Esophagus muscularis mucosa (tissue), 4 donors: Measurements from ENCODE around the gene USP47. TPM values are rescaled to one million over a fixed set of nuclear protein-coding genes. Genes with fewer than 3 reads are reported as not detected.

Experiments used
- DNase-seq: peaks from one replicate; pipeline ENCODE4 v3.0.0-alpha.2; 2017; ENCODE audit errors: extremely low spot score
- H3K27ac ChIP-seq, 4 donors: fragments of 200-600 bp; sonication (generic); replicated peaks in 1 of 4; 1 replicate in 3 of 4; 2 replicates in 1 of 4; pipeline ENCODE4 v1.5.1; 2016 to 2019; ENCODE audit warnings: mild to moderate bottlenecking in 1 of 4
- H3K27me3 ChIP-seq, 4 donors: fragments of 200-600 bp; sonication (generic); one replicate each; pipeline versions ENCODE4 v1.5.1 to v1.6.0; 2016 to 2019
- H3K36me3 ChIP-seq, 4 donors: fragments of 200-600 bp; sonication (generic); one replicate each; pipeline ENCODE4 v1.5.1; 2016 to 2019
- H3K4me1 ChIP-seq, 4 donors: fragments of 200-600 bp; sonication (generic); one replicate each; pipeline ENCODE4 v1.5.1; 2016 to 2019
- H3K4me3 ChIP-seq, 4 donors: fragments of 200-600 bp; sonication (generic); 1 replicate in 2 of 4; 2 replicates in 2 of 4; pipeline ENCODE4 v1.5.1; 2016 to 2019; ENCODE audit warnings: mild to moderate bottlenecking in 4 of 4, moderate library complexity in 1 of 4
- H3K9me3 ChIP-seq, 4 donors: fragments of 200-600 bp; sonication (generic); 1 replicate in 3 of 4; 2 replicates in 1 of 4; pipeline ENCODE4 v1.5.1; 2016 to 2019
- CTCF ChIP-seq, 3 experiments: fragments of 200-600 bp in 2 of 3; fragments of 450-650 bp in 1 of 3; sonication (generic) in 2 of 3; IDR thresholded peaks; one replicate each; pipeline ENCODE4 v1.5.1; 2017 to 2019; ENCODE audit warnings: antibody characterized with exemption in 3 of 3, mild to moderate bottlenecking in 2 of 3, moderate library complexity in 1 of 3
- EP300 ChIP-seq: sonication (generic); formaldehyde crosslinking; IDR thresholded peaks from one replicate; pipeline ENCODE4 v1.6.1; 2017; ENCODE audit warnings: antibody characterized with exemption
- POLR2A ChIP-seq: fragments of 450-650 bp; IDR thresholded peaks from one replicate; pipeline ENCODE4 v1.6.1; 2017; ENCODE audit warnings: antibody characterized with exemption, moderate library complexity, mild to moderate bottlenecking, low read depth
- POLR2AphosphoS5 ChIP-seq, 2 donors: sonication (generic); formaldehyde crosslinking; IDR thresholded peaks; one replicate each; pipeline ENCODE4 v1.6.1; 2017; ENCODE audit warnings: antibody characterized with exemption in 2 of 2
- WGBS: methylation state at CpG from one replicate; pipeline ENCODE4 v1.1.5; 2018; 5-methylcytosine and 5-hydroxymethylcytosine counted together
- intact Hi-C: fragments of 100-400 bp; cut with DNase I; formaldehyde crosslinking; loops from one replicate; pipeline ENCODE4 v1.15.1; 2023
- total RNA-seq, 4 donors: library from RNA; depleted of rRNA; stranded (reverse); fragments of >200 nt; gene quantifications; one replicate each; pipeline versions ENCODE4 v1.1.0 to v1.2.1, GENCODE V29; 2016

Gene USP47
- total RNA-seq, 4 donors from 2014 or later = 86.2 to 112 (median 96.5) TPM

GRCh38 chr11:11882539-11882938 lies 40.8 kb downstream of the USP47 start:
- 49% methylated on average over 2 of the region's 2 CpGs for WGBS
- intact Hi-C loops = no loop called here

DNA sequence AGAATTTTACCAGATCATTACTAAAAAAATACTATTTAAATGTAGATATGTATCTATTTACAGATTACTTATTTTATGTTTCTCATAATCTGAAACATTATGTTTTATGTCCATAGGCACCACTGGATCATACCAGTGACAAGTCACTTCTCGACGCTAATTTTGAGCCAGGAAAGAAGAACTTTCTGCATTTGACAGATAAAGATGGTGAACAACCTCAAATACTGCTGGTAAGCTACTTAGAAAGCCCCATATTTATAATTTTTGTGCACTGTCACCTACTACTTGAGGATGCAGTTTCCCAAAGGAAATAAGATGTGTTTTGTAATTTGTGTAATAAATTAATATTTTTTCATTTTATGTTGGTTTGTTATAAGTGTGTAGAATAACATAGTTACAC lies 42.6 kb downstream of the USP47 start:
- H3K4me3 ChIP-seq = no peak overlapping the region
- no peak overlapping the region for H3K27ac ChIP-seq
- H3K27me3 ChIP-seq = no peaks in the 10 kb centered on the region
- 97% methylated on average over 2 of the region's 2 CpGs for WGBS
- peaks cover 19 to 37% (median 29%) of the 10 kb centered on the region in 4 donors for H3K36me3 ChIP-seq
- no peaks in the 10 kb centered on the region for H3K9me3 ChIP-seq
- H3K4me1 ChIP-seq = peaks cover 10 to 43% (median 34%) of the 10 kb centered on the region in 4 donors
- no peak for TF ChIP-seq POLR2AphosphoS5 (IDR thresholded peaks at IDR 0.05)
- no peak for TF ChIP-seq CTCF (IDR thresholded peaks at IDR 0.05)
- no peak for TF ChIP-seq POLR2A
- no peak for TF ChIP-seq EP300
- intact Hi-C loops = no loop called here
- no peak for DNase-seq

More at GRCh38 chr11:11882539-11882938, 40.8 kb downstream of the USP47 start:
- no peak overlapping the region for H3K27ac ChIP-seq
- H3K36me3 ChIP-seq = peaks cover 19 to 35% (median 27%) of the 10 kb centered on the region in 4 donors
- H3K4me3 ChIP-seq = no peak overlapping the region
- no peaks in the 10 kb centered on the region for H3K27me3 ChIP-seq
- H3K4me1 ChIP-seq = peaks cover 19 to 48% (median 41%) of the 10 kb centered on the region in 4 donors
- DNase-seq = no peak
- TF ChIP-seq CTCF (IDR thresholded peaks at IDR 0.05) (no peak), POLR2AphosphoS5 (IDR thresholded peaks at IDR 0.05) (no peak), EP300 (no peak), POLR2A (no peak)
- no peaks in the 10 kb centered on the region for H3K9me3 ChIP-seq

DNA sequence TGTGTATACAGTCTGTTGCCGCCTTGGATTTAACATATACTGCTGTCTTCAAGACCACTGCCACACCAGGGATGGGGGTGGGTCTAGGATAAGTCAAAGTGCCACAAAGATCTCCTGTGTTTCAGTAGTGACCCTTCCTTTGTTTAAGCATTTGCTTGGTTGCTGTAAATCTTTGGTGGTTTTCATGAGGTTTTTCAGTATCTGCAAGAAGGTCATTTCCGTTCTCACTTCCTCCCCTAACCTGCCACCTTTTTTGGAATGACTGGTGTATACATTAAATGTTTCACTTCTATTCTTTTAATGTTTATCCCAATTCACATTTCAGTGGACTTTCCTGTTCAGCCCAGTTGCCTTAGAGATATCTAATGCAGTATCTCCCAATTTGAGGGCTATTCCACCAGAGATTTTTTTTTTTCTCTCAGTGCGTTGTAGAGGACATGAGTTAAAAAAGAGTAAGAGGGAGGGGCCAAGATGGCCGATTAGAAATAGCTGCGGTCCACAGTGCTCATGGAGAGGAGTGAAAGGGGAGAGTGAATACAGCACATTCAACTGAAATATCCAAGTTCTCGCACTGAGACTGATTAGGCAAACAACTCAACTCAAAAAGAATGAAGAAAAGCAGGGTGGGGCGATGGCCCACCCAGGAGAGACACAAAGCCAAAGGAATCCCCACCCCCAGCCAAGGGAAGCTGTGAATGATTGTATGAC lies 43.2 kb downstream of the USP47 start:
- Histone ChIP-seq H3K4me1 (peaks cover 10 to 37% (median 28%) of the 10 kb centered on the region in 4 donors), H3K36me3 (peaks cover 19 to 37% (median 29%) of the 10 kb centered on the region in 4 donors), H3K9me3 (no peaks in the 10 kb centered on the region), H3K4me3 (no peak overlapping the region), H3K27me3 (no peaks in the 10 kb centered on the region), H3K27ac (no peak overlapping the region)
- WGBS = 98% methylated on average over 7 of the region's 7 CpGs
- TF ChIP-seq EP300 = no peak
- no peak for TF ChIP-seq POLR2A
- TF ChIP-seq CTCF (IDR thresholded peaks at IDR 0.05) = no peak
- TF ChIP-seq POLR2AphosphoS5 (IDR thresholded peaks at IDR 0.05) = no peak
- intact Hi-C loops = no loop called here
- no peak for DNase-seq

DNA sequence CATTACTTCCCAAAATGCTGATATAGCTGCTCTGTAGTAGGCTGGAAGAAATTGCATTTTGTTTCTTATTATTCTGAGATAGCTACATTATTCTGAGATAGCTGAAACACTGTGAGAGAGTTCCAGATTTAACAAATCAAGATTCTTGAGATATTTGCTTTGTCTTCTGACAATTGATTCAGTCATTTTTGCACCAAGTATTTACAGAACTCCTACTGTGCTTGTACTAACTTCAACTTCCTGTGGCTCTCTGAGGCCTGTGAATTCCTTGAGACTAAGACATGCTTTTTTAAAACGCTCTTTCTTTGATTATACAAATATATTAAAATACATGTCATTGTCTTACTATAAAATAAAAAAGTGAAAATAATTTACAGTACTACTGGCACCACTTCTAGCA lies 52.7 kb downstream of the USP47 start:
- 85% methylated on average over 1 of the region's 1 CpG for WGBS
- Histone ChIP-seq H3K36me3 (peaks cover 0 to 36% (median 22%) of the 10 kb centered on the region in 4 donors), H3K27me3 (no peaks in the 10 kb centered on the region), H3K27ac (no peak overlapping the region), H3K4me3 (no peak overlapping the region), H3K9me3 (no peaks in the 10 kb centered on the region), H3K4me1 (peaks cover 0 to 7% (median 1%) of the 10 kb centered on the region in 4 donors)
- no peak for DNase-seq
- intact Hi-C loops = loop anchor here (10.0 kb wide), 1 partner anchor 90 kb away; no protein-coding TSS in a partner anchor
- TF ChIP-seq POLR2AphosphoS5 (IDR thresholded peaks at IDR 0.05) (no peak), EP300 (no peak), POLR2A (no peak), CTCF (IDR thresholded peaks at IDR 0.05) (no peak)
